Activated T-cell treated with anti-CD3 and anti-CD28 coated beads, Interleukin-2, amount 50 U/mL, for 4 hours (primary cell): ENCODE measurements around the gene TIGAR. TPM values are rescaled to one million over a fixed set of nuclear protein-coding genes. Genes with fewer than 3 reads are reported as not detected.

Source experiments
- ATAC-seq, 2 donors: fragments of 200-7000 bp; cut with Tn5 transposase; one replicate each; pipeline ENCODE4 v1.10.0; 2021
- DNase-seq: peaks from one replicate; pipeline ENCODE4 v3.0.0-alpha.2; 2020
- H3K27me3 Mint-ChIP-seq: one replicate; pipeline ENCODE4 v1.8.0; 2021; ENCODE audit warnings: low read depth, mixed read lengths
- H3K36me3 Mint-ChIP-seq: one replicate; pipeline ENCODE4 v1.8.0; 2022; ENCODE audit warnings: mixed read lengths; ENCODE audit not compliant: insufficient read depth
- H3K4me1 Mint-ChIP-seq: one replicate; pipeline ENCODE4 v1.8.0; 2021; ENCODE audit warnings: low read depth, mixed read lengths
- H3K4me3 Mint-ChIP-seq: one replicate; pipeline ENCODE4 v1.8.0; 2021; ENCODE audit warnings: mild to moderate bottlenecking, moderate library complexity, mixed read lengths
- H3K9me3 Mint-ChIP-seq: one replicate; pipeline ENCODE4 v1.8.0; 2021; ENCODE audit warnings: mixed read lengths
- total RNA-seq, 3 donors: library from RNA; stranded (reverse); gene quantifications; one replicate each; pipeline ENCODE4 v1.2.1, GENCODE V29; 2021

TIGAR gene
- total RNA-seq, 3 donors from 2014 or later = 12.3 to 21.3 (median 17.8) TPM

DNA sequence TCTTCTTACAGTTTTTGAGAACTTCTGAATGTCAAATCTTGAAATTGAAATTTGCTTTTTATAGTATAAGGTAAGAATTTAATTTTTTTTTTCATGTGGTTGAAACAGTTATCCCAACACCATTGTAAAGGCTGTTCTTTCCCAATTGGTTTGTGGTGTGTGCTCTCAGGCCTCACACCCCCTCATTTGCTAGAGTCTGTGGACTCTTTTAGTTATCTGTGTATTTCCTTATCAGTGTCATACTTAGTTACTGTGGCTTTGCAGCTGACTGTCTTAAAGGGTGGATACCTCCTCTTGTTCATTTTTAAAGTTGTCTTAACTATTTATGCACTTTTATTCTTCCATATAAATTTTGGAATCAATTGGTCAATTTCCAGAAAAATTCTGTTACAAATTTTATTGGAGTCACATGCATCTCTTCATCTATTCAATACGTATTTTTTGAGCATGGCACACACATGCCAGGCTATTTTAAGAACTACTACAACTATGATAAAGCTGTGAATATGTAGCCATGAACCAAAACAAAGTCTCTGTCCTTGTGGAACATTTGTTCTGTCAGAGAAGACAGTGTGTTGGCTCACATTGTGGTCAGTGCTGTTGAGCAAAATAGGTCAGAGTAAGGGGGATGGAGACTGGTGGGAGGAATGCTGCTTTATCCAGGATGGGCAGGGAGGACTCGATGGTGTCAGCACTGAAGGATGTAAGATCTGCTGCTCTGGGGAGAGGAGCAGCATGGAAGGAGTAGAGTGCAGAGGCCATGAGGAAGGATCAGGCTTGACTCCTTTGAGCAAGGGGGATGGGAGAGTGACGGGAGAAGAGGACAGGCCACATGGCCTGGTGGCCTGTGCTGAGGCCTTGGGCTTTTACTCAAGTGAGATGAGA lies 34.4 kb downstream of the TIGAR start:
- Mint-ChIP-seq H3K27me3 (no peaks in the 10 kb centered on the region), H3K9me3 (no peaks in the 10 kb centered on the region), H3K4me3 (no peak overlapping the region), H3K4me1 (no peaks in the 10 kb centered on the region), H3K36me3 (peaks cover 12% of the 10 kb centered on the region)
- DNase-seq = no peak
- ATAC-seq = no peak

DNA sequence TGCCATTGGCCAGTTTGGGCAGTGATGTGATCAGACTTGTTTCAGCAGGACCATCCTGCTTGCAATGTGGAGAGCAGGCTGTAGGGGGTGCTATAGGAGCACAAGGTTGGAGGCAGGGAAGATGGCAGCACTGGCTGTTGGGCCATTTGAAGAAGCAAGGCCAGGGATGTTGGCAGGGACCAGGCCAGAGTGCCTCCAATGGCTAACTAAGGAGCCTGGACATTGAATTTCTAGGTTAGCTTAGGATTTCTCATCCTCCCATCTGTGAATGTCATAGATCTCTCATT lies 35.0 kb downstream of the TIGAR start:
- Mint-ChIP-seq H3K4me1 (no peaks in the 10 kb centered on the region), H3K4me3 (no peak overlapping the region), H3K36me3 (peaks cover 8% of the 10 kb centered on the region), H3K27me3 (no peaks in the 10 kb centered on the region), H3K9me3 (no peaks in the 10 kb centered on the region)
- ATAC-seq (peak; percentile 21 to 30), DNase-seq (peak; percentile 30)

DNA sequence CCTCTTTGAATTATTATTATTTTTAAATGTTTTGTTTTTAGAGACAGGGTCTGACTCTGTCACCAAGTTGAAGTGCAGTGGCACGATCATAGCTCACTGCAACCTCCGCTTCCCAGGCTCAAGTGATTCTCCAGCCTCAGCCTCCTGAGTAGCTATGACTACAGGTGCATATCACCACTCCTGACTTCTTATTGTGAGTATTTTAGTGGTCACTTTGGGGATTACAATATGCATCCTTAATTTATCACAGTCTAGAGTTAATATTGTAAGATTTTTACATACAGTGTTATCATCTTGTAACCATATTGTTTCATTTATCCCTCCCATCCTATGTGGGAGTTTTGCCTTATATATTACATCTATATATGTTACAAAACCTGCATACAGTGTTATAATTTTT lies 45.1 kb downstream of the TIGAR start:
- H3K9me3 Mint-ChIP-seq = no peaks in the 10 kb centered on the region
- DNase-seq = no peak
- no peaks in the 10 kb centered on the region for H3K4me1 Mint-ChIP-seq
- no peak overlapping the region for H3K4me3 Mint-ChIP-seq
- no peaks in the 10 kb centered on the region for H3K36me3 Mint-ChIP-seq
- ATAC-seq = no peak
- peaks cover 22% of the 10 kb centered on the region for H3K27me3 Mint-ChIP-seq

DNA sequence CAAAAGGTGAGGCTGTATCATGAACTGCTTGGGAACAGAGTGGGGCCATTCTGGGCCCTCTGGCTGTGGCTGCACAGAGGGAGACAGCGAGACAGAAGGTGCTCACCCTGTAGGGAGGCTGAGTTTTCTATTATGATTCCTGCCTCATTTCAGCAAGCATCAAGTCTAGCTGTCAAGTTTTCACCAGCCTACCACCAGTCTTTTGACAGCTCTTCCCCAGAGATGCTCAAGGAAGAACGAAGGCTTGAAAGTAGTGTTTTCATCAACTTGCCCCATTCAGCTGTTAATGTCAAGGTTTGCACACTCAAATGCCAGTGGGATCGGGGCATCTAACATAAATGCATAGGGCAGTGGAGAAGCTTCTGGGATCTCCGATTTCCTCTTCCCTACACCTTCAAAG lies 48.5 kb downstream of the TIGAR start:
- ATAC-seq (no peak), DNase-seq (no peak)
- Mint-ChIP-seq H3K27me3 (peaks cover 35% of the 10 kb centered on the region), H3K4me3 (no peak overlapping the region), H3K9me3 (no peaks in the 10 kb centered on the region), H3K36me3 (no peaks in the 10 kb centered on the region), H3K4me1 (no peaks in the 10 kb centered on the region)

DNA sequence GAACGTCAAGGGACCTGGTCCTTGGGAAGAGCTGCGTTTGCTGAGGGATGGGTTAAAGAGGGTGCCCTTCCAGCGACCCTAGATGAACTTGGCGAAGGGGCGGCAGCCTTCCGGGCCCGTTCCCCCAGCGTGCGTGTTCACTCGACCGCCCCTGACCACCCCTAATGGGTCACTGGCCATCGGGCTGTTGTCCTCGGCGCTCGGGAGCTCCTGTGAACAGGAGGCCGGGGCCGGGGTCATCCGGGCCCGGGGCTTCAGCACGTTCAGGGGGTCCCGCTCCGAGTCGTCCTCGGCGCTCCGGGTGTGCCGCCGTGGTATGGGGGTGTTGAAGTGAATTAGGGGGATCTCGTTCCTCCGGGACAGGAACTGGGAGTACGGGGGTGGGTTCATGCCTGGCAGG lies 49.3 kb downstream of the TIGAR start:
- Mint-ChIP-seq H3K27me3 (peaks cover 37% of the 10 kb centered on the region), H3K4me3 (no peak overlapping the region), H3K4me1 (no peaks in the 10 kb centered on the region), H3K9me3 (no peaks in the 10 kb centered on the region), H3K36me3 (no peaks in the 10 kb centered on the region)
- ATAC-seq = no peak
- no peak for DNase-seq

DNA sequence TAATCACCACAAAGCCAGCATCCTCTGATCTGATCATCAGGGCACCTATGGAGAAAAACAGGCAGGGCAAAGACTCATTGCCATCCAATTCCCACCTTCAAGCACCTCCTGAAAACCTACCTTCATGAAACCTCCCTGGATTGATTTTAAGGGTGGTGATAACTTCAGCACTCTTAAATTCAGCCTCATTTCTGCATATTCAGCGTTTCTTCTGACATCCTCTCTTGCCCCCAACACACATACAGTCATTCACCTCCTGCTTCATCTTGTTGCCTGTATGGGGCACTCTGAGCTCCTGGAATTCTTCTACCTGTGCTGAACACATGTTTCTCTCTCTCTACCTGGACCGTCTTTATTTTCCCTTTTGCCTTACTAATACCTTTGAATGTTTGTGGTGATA lies 51.6 kb downstream of the TIGAR start:
- Mint-ChIP-seq H3K4me3 (no peak overlapping the region), H3K36me3 (no peaks in the 10 kb centered on the region), H3K4me1 (no peaks in the 10 kb centered on the region), H3K9me3 (no peaks in the 10 kb centered on the region), H3K27me3 (peaks cover 32% of the 10 kb centered on the region)
- ATAC-seq = no peak
- no peak for DNase-seq

DNA sequence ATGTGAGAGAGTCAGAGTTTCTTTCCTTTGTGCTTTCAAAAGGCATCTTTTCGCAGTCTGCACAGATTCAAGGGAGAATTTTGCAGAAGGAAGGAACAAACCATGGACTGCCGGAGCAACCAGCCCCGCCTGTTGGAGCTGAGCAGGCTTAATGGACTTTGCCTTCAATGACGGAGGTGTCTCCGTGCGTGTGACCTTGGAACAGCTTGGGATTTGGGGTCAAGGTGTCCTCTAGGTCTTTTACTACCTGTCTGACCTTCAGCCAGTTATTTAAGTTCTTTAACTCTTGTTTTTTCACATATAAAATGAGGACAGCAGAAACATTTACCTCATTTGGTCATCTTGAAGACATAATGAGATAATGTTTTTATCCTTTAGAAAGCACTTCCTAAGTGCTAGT lies 54.4 kb downstream of the TIGAR start:
- DNase-seq (no peak), ATAC-seq (no peak)
- Mint-ChIP-seq H3K4me3 (no peak overlapping the region), H3K27me3 (peaks cover 32% of the 10 kb centered on the region), H3K4me1 (no peaks in the 10 kb centered on the region), H3K36me3 (no peaks in the 10 kb centered on the region), H3K9me3 (no peaks in the 10 kb centered on the region)

DNA sequence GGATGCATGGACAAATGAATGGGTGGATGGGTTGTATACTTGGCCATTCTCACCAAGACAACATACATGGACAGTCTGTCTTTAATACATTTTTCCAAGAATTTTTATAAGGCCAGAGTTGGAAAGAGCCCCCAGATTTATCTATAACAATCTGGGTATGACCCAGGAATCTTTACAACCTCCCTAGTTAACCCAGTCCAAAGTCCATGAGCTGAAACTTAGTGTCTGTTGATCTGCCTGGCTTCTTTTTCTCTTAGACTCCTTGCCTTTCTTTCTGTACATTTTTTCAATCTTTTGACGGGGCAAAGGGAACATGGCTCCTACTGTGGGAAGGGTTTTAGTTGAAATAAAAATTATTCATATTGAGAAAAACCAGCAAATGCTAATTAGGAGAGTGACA lies 57.8 kb downstream of the TIGAR start:
- peaks cover 30% of the 10 kb centered on the region for H3K27me3 Mint-ChIP-seq
- no peaks in the 10 kb centered on the region for H3K4me1 Mint-ChIP-seq
- H3K4me3 Mint-ChIP-seq = no peak overlapping the region
- H3K9me3 Mint-ChIP-seq = no peaks in the 10 kb centered on the region
- no peak for DNase-seq
- no peak for ATAC-seq
- no peaks in the 10 kb centered on the region for H3K36me3 Mint-ChIP-seq

DNA sequence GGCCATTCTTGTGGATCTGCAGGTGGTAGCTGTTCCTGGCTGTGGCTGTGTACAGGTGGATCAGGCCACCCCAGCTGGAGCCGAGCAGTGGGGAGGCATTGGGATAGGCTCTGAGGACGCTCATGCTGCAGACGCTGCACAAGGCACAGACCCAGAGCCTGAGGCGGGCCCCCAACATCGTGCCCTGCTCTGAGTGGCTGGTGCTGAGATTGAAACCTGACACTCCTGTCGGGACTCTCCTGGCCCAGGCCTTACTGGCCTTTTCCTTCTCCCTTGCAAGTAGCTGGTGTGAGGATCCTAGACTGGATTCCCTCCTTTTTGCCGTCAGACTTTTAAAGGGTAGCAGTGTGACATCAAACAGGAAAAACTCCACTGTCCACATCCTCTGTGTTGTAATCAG lies 58.4 kb downstream of the TIGAR start, which contains the start of gene FGF23:
FGF23 (minus strand) TSS at position 308 of the 400 bp plus-strand sequence; CDS start at position 178, 130 bp downstream.
- Mint-ChIP-seq H3K9me3 (no peaks in the 10 kb centered on the region), H3K4me1 (no peaks in the 10 kb centered on the region), H3K4me3 (no peak within 1 kb of the TSS), H3K36me3 (no peaks in the 10 kb centered on the region), H3K27me3 (peaks cover 25% of the 10 kb centered on the region)
- no peak for DNase-seq
- no peak for ATAC-seq

DNA sequence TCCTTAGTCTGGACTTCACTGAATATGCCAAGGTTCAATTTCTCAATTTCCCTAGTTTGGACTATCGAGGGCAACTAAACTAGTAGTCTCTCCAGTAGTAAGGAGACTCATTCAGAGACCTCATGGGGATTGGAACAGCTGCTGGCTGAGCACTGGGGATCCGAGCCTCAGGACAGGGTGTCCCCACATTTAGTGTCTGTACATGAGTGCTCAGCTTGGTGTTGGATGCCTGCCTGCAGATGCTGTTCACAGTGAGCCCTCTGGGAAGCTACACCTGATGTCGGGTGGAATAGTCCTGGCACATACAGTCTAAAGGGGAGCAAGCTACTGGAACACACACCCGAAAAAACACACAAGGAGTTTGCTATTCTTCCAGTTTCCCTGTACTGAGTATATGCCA lies 59.3 kb downstream of the TIGAR start:
- no peak overlapping the region for H3K4me3 Mint-ChIP-seq
- peaks cover 21% of the 10 kb centered on the region for H3K27me3 Mint-ChIP-seq
- no peak for ATAC-seq
- no peak for DNase-seq
- no peaks in the 10 kb centered on the region for H3K36me3 Mint-ChIP-seq
- no peaks in the 10 kb centered on the region for H3K9me3 Mint-ChIP-seq
- H3K4me1 Mint-ChIP-seq = no peaks in the 10 kb centered on the region

DNA sequence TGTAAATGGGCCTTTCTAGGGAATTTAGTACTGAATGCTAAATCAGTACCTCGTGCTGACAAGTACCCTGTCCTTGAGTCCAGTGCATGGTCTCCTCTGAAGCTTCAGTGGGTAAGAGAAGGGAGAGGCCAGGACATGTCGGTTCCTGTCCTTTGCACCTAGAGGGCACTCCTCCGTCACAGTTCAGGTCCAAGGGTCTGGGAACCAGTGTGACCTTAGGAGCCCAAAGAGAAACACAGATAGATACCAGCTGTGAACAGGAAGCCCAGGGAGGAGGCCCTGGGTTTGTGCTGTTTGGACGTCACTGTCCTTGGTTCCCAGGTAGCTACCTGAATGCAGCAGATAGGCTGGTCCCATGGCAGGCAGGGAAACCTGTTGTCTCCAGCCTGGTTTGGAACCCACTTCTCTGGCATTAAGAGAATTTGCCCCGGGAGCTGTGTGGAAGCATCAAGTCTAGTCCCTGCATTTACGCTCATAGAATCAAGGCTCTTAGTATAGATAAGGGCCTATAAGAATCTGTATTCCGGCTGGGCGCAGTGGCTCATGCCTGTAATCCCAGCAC lies 62.4 kb downstream of the TIGAR start:
- ATAC-seq = no peak
- no peaks in the 10 kb centered on the region for H3K36me3 Mint-ChIP-seq

DNA sequence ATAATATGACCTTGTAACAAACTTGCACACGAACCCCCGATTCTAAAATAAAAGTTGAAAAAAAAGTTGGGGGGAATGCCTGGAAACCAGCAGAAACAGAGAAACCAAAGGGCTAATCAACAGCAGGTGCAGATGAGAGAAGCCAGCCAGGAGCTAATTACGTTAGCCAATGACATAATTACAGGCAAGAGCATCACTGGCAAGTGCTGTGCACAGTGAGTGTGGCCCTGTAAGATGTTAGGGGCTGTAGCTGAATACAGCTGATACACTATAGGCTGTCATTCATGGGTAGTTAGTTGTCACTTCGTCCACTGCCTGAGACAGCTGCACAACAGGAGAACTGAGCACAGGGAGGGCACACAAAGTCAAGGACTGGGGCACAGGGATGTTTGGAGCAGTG lies 65.8 kb downstream of the TIGAR start:
- Mint-ChIP-seq H3K9me3 (no peaks in the 10 kb centered on the region), H3K36me3 (no peaks in the 10 kb centered on the region), H3K27me3 (peaks cover 7% of the 10 kb centered on the region), H3K4me3 (no peak overlapping the region), H3K4me1 (no peaks in the 10 kb centered on the region)
- ATAC-seq (no peak), DNase-seq (no peak)

More for the DNA sequence above, 62.4 kb downstream of the TIGAR start:
- H3K9me3 Mint-ChIP-seq = no peaks in the 10 kb centered on the region
- no peak overlapping the region for H3K4me3 Mint-ChIP-seq
- no peaks in the 10 kb centered on the region for H3K4me1 Mint-ChIP-seq
- peaks cover 14% of the 10 kb centered on the region for H3K27me3 Mint-ChIP-seq
- no peak for DNase-seq

DNA sequence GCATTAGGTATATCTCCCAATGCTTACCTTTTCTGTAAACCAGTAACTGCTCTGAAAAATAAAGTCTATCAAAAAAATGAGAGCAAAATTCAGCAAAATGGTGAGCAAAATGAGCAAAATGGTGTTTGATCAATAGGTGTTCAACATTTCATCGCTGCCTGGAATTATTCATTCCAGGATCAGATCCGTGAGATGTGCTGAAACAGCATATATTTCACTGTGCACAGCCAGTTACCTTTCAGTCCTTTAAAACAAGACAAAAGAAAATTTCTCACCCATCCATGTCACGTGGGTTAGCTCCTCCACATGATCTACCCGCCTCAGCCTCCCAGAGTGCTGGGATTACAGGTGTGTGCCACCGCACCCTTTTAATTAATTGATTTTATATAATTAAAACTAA lies 66.6 kb downstream of the TIGAR start:
- H3K27me3 Mint-ChIP-seq = peaks cover under 1% of the 10 kb centered on the region
- H3K36me3 Mint-ChIP-seq = no peaks in the 10 kb centered on the region
- no peak overlapping the region for H3K4me3 Mint-ChIP-seq
- ATAC-seq (no peak), DNase-seq (no peak)
- H3K4me1 Mint-ChIP-seq = no peaks in the 10 kb centered on the region
- H3K9me3 Mint-ChIP-seq = no peaks in the 10 kb centered on the region

DNA sequence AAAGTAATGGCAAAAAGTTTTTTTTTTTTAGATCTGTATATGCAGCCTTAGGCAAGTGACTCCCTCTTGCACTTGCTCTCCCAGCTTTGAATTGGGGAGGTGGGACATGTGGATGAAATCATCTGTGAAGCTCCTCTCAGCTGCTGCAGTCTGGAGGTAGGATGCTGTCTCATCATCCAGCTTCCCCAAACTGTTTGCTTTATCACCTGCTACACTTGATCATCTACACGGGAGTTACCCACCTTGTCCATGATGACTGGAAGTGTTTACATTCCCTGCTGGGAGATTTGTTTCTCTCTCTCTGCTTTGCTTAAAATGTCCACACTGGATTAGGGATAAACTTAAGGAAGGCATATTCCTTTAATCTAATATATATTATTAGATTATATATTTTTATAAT lies 67.0 kb downstream of the TIGAR start:
- Mint-ChIP-seq H3K4me1 (no peaks in the 10 kb centered on the region), H3K9me3 (no peaks in the 10 kb centered on the region), H3K4me3 (no peak overlapping the region), H3K36me3 (no peaks in the 10 kb centered on the region), H3K27me3 (peaks cover 4% of the 10 kb centered on the region)
- ATAC-seq = no peak
- DNase-seq = no peak

DNA sequence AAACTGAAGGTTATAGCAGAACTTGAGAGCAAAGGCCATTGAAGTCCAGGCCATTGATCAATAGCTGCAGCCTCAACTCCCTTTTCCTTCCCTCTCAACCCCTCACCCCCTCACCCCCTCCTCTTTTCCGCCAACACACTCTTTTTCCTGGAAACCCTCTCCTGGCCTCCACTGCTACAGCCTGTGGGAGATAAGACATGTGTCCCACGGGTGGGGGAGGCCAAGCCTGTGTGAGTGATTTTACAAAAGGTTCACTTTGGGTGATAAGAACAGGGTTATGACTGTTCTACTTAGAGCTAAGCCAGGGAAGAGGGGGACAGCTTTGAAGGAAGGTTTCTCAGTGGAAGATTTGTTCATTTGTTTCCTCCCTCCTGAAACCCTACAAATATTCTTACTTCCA lies 67.6 kb downstream of the TIGAR start:
- ATAC-seq (no peak), DNase-seq (no peak)
- no peaks in the 10 kb centered on the region for H3K4me1 Mint-ChIP-seq
- no peaks in the 10 kb centered on the region for H3K36me3 Mint-ChIP-seq
- peaks cover 7% of the 10 kb centered on the region for H3K27me3 Mint-ChIP-seq
- no peaks in the 10 kb centered on the region for H3K9me3 Mint-ChIP-seq
- H3K4me3 Mint-ChIP-seq = no peak overlapping the region
